Panc1 (cell line): Measurements from ENCODE around the gene INPP5E. TPM values are rescaled to one million over a fixed set of nuclear protein-coding genes. Genes with fewer than 3 reads are reported as not detected.

Experiments used
- ATAC-seq: fragments of 200-7000 bp; cut with Tn5 transposase; 2 replicates; pipeline ENCODE4 v1.9.1; 2020; ENCODE audit warnings: mild to moderate bottlenecking, moderate library complexity
- BruUV-seq: library from RNA; stranded (reverse); fragments of 400-500 nt; replicated peaks from 2 replicates; lab custom pipeline; 2021; lab: Mats Ljungman, UMichigan
- CTCF ChIA-PET: fragments of 300-600 bp; sonication (Branson Sonifier 250); formaldehyde crosslinking; loops from one replicate; lab custom pipeline; 2022; ENCODE audit warnings: antibody characterized with exemption; lab: Charles Lee
- POLR2A ChIA-PET: fragments of 300-600 bp; sonication (Branson Sonifier 250); formaldehyde crosslinking; loops from one replicate; lab custom pipeline; 2022; ENCODE audit warnings: antibody characterized with exemption; lab: Charles Lee
- DNase-seq: peaks from one replicate; pipeline ENCODE4 v3.0.0-alpha.2; 2010; ENCODE audit warnings: low read depth, low spot score
- H3K27ac ChIP-seq: 2 replicates; pipeline ENCODE4 v1.5.1; 2011; ENCODE audit warnings: mild to moderate bottlenecking, low read length, inconsistent platforms
- H3K27me3 ChIP-seq: fragments of 200-500 bp; sonication (Bioruptor generic); 2 replicates; pipeline ENCODE4 v1.6.0; 2014; ENCODE audit warnings: low read length, inconsistent platforms; ENCODE audit not compliant: control insufficient read depth, insufficient read depth
- H3K36me3 ChIP-seq: fragments of 200-500 bp; sonication (Bioruptor generic); 2 replicates; pipeline ENCODE4 v1.5.1; 2014; ENCODE audit warnings: inconsistent platforms, mild to moderate bottlenecking, low read length, moderate library complexity; ENCODE audit not compliant: control insufficient read depth, insufficient read depth
- H3K4me1 ChIP-seq: 2 replicates; pipeline ENCODE4 v1.5.1; 2011; ENCODE audit warnings: inconsistent platforms, mild to moderate bottlenecking, low read length, moderate library complexity; ENCODE audit not compliant: control insufficient read depth, insufficient read depth
- H3K4me3 ChIP-seq, 2 experiments: 2 replicates each; pipeline ENCODE4 v1.5.1; 2011 to 2012; ENCODE audit warnings: low read depth in 2 of 2, low read length in 2 of 2, mild to moderate bottlenecking in 2 of 2, inconsistent platforms in 1 of 2, moderate library complexity in 1 of 2
- H3K9me3 ChIP-seq: fragments of 200-500 bp; sonication (Bioruptor generic); 2 replicates; pipeline ENCODE4 v1.5.1; 2014; ENCODE audit warnings: low read depth, mild to moderate bottlenecking, inconsistent platforms, low read length, moderate library complexity; ENCODE audit not compliant: control insufficient read depth, insufficient read depth
- CTCF ChIP-seq: fragments of 450-650 bp; IDR thresholded peaks from 2 replicates; pipeline ENCODE4 v1.5.1; 2017; ENCODE audit warnings: mild to moderate bottlenecking
- POLR2AphosphoS5 ChIP-seq: IDR thresholded peaks from 2 replicates; pipeline ENCODE4 v1.6.1; 2012; ENCODE audit warnings: mild to moderate bottlenecking, low read depth, low read length, moderate library complexity
- REST ChIP-seq, 2 experiments: IDR thresholded peaks; 2 replicates each; pipeline ENCODE4 v1.6.1; 2011 to 2012; ENCODE audit warnings: low read depth in 2 of 2, control low read depth in 1 of 2, low read length in 1 of 2, mild to moderate bottlenecking in 1 of 2, moderate library complexity in 1 of 2; ENCODE audit not compliant: insufficient read depth in 1 of 2
- SIN3A ChIP-seq: IDR thresholded peaks from 2 replicates; pipeline ENCODE4 v1.6.1; 2012; ENCODE audit warnings: low read depth, mild to moderate bottlenecking, low read length, moderate library complexity, borderline replicate concordance; ENCODE audit not compliant: insufficient read depth
- TCF7L2 ChIP-seq: IDR thresholded peaks from 2 replicates; pipeline ENCODE4 v1.6.1; 2011; ENCODE audit warnings: mild to moderate bottlenecking, low read depth, low read length, inconsistent platforms
- in situ Hi-C: cut with HindIII; loops from 2 replicates; pipeline ENCODE4 v1.10.0; 2016; ENCODE audit warnings: low sequenced_read_pairs, low pct_unique_long_range_greater_than_20kb
- intact Hi-C: fragments of 100-400 bp; cut with micrococcal nuclease; formaldehyde crosslinking; loops from one replicate; pipeline ENCODE4 v1.10.0; 2022; ENCODE audit not compliant: unreplicated experiment
- total RNA-seq: library from RNA; stranded (reverse); gene quantifications from one replicate; pipeline ENCODE4 v1.2.1, GENCODE V29; 2021; ENCODE audit not compliant: unreplicated experiment

INPP5E gene
- total RNA-seq, 1 experiment from 2014 or later: 14.1 TPM

- CTCF ChIA-PET: interaction anchor here (0.6 kb wide), 2 partner anchors 42 to 127 kb away, joined by 3 to 8 read pairs; no protein-coding TSS in a partner anchor
- Histone ChIP-seq H3K4me1 (no peaks in the 10 kb centered on the region), H3K27ac (peak overlapping the region; percentile 23), H3K9me3 (no peaks in the 10 kb centered on the region), H3K36me3 (no peaks in the 10 kb centered on the region; the same call in 1 of the 2 replicates), H3K27me3 (no peaks in the 10 kb centered on the region), H3K4me3 (peak overlapping the region; percentile 62 to 69)
- no peak for TF ChIP-seq SIN3A
- no peak for TF ChIP-seq REST (IDR thresholded peaks at IDR 0.05; ENCODE audit: insufficient read depth in 1 of 2, low read depth in 2 of 2, low read length in 1 of 2)
- no peak for TF ChIP-seq TCF7L2
- no peak for TF ChIP-seq CTCF
- no peak for TF ChIP-seq POLR2AphosphoS5
- DNase-seq: no peak
- in situ Hi-C loops: no loop called here
- POLR2A ChIA-PET: no interaction called here
- no peak; the same call in 1 of the 2 replicates for ATAC-seq
- no TSS peak for BruUV-seq
- intact Hi-C loops: no loop called here
Measured at GRCh38 chr9:136437839-136438547, 1.7 kb downstream of the INPP5E start.

- peak overlapping the region; percentile 62 to 69 for H3K4me3 ChIP-seq
- ATAC-seq (no peak), DNase-seq (no peak)
- no peaks in the 10 kb centered on the region for H3K9me3 ChIP-seq
- BruUV-seq: no TSS peak
- ChIA-PET CTCF (interaction anchor here (0.6 kb wide), 1 partner anchor 126 kb away, joined by 3 read pairs; no protein-coding TSS in a partner anchor), POLR2A (no interaction called here)
- in situ Hi-C loops: no loop called here
- H3K27me3 ChIP-seq: no peaks in the 10 kb centered on the region
- H3K4me1 ChIP-seq: no peaks in the 10 kb centered on the region
- H3K36me3 ChIP-seq: no peaks in the 10 kb centered on the region; the same call in 1 of the 2 replicates
- TF ChIP-seq SIN3A (no peak), CTCF (no peak), REST (IDR thresholded peaks at IDR 0.05; ENCODE audit: insufficient read depth in 1 of 2, low read depth in 2 of 2, low read length in 1 of 2) (no peak), TCF7L2 (no peak)
- intact Hi-C loops: no loop called here
- peak overlapping the region; percentile 23; the same call in 1 of the 2 replicates for H3K27ac ChIP-seq
Measured at GRCh38 chr9:136437430-136437829, 2.2 kb downstream of the INPP5E start.
